ENCODE measurements around the gene TMEM208.

The TMEM208 gene

GRCh38 chr16:67263201-67263600 is 36.3 kb downstream of the TMEM208 start:
- Histone ChIP-seq H3K27me3 (peaks cover 8% of the 10 kb centered on the region), H3K9me3 (no peaks in the 10 kb centered on the region), H3K27ac (no peak overlapping the region), H3K36me3 (no peaks in the 10 kb centered on the region), H3K4me1 (ENCODE audit: control insufficient read depth in 1 of 2, insufficient read depth in 1 of 2, low read depth in 1 of 2, low read length in 1 of 2) (no peaks in the 10 kb centered on the region), H3K4me3 (ENCODE audit: low read depth in 1 of 2, low read length in 1 of 2) (no peak overlapping the region)
- TF ChIP-seq CTCF (IDR thresholded peaks at IDR 0.05): no peak

- TF ChIP-seq CTCF (IDR thresholded peaks at IDR 0.05): no peak
- Histone ChIP-seq H3K27ac (no peak overlapping the region), H3K4me3 (ENCODE audit: low read depth in 1 of 2, low read length in 1 of 2) (no peak overlapping the region), H3K36me3 (no peaks in the 10 kb centered on the region), H3K27me3 (peaks cover 15% of the 10 kb centered on the region), H3K4me1 (ENCODE audit: control insufficient read depth in 1 of 2, insufficient read depth in 1 of 2, low read depth in 1 of 2, low read length in 1 of 2) (no peaks in the 10 kb centered on the region), H3K9me3 (no peaks in the 10 kb centered on the region)
These were observed 37.3 kb downstream of the TMEM208 start for GRCh38 chr16:67264277-67264676.

GRCh38 chr16:67264866-67265265 is 37.9 kb downstream of the TMEM208 start:
- Histone ChIP-seq H3K4me3 (ENCODE audit: low read depth in 1 of 2, low read length in 1 of 2) (no peak overlapping the region), H3K27me3 (peaks cover 20% of the 10 kb centered on the region), H3K4me1 (ENCODE audit: control insufficient read depth in 1 of 2, insufficient read depth in 1 of 2, low read depth in 1 of 2, low read length in 1 of 2) (no peaks in the 10 kb centered on the region), H3K27ac (no peak overlapping the region), H3K9me3 (no peaks in the 10 kb centered on the region), H3K36me3 (no peaks in the 10 kb centered on the region)
- TF ChIP-seq CTCF (IDR thresholded peaks at IDR 0.05): no peak

GRCh38 chr16:67265834-67266233 is 38.9 kb downstream of the TMEM208 start:
- H3K27me3 ChIP-seq: peaks cover 21% of the 10 kb centered on the region
- H3K36me3 ChIP-seq: no peaks in the 10 kb centered on the region
- no peak for TF ChIP-seq CTCF (IDR thresholded peaks at IDR 0.05)
- no peaks in the 10 kb centered on the region for H3K4me1 ChIP-seq (ENCODE audit: control insufficient read depth in 1 of 2, insufficient read depth in 1 of 2, low read depth in 1 of 2, low read length in 1 of 2)
- no peaks in the 10 kb centered on the region for H3K9me3 ChIP-seq
- H3K27ac ChIP-seq: no peak overlapping the region
- no peak overlapping the region for H3K4me3 ChIP-seq (ENCODE audit: low read depth in 1 of 2, low read length in 1 of 2)

- Histone ChIP-seq H3K27me3 (peaks cover 21% of the 10 kb centered on the region), H3K36me3 (no peaks in the 10 kb centered on the region), H3K4me1 (ENCODE audit: control insufficient read depth in 1 of 2, insufficient read depth in 1 of 2, low read depth in 1 of 2, low read length in 1 of 2) (no peaks in the 10 kb centered on the region), H3K4me3 (ENCODE audit: low read depth in 1 of 2, low read length in 1 of 2) (no peak overlapping the region), H3K27ac (no peak overlapping the region), H3K9me3 (no peaks in the 10 kb centered on the region)
- TF ChIP-seq CTCF (IDR thresholded peaks at IDR 0.05): no peak
These were observed 41.2 kb downstream of the TMEM208 start for GRCh38 chr16:67268136-67268579.

GRCh38 chr16:67269766-67270165 is 42.8 kb downstream of the TMEM208 start:
- H3K27ac ChIP-seq: no peak overlapping the region
- TF ChIP-seq CTCF (IDR thresholded peaks at IDR 0.05): no peak
- no peak overlapping the region for H3K4me3 ChIP-seq (ENCODE audit: low read depth in 1 of 2, low read length in 1 of 2)
- no peaks in the 10 kb centered on the region for H3K9me3 ChIP-seq
- peaks cover 16% of the 10 kb centered on the region for H3K27me3 ChIP-seq
- H3K4me1 ChIP-seq (ENCODE audit: control insufficient read depth in 1 of 2, insufficient read depth in 1 of 2, low read depth in 1 of 2, low read length in 1 of 2): no peaks in the 10 kb centered on the region
- no peaks in the 10 kb centered on the region for H3K36me3 ChIP-seq
